Measurements from ENCODE around the gene NOP56.
"Not testable (repeated sequence)": the region's sequence is repeated elsewhere in the genome, so short reads cannot be mapped to it uniquely, and the experiment has no call there.

NOP56 gene

GRCh38 chr20:2687514-2687913 is 35.1 kb downstream of the NOP56 start:
- DNase-seq, result no peak

GRCh38 chr20:2688041-2688591 is 35.7 kb downstream of the NOP56 start:
- DNase-seq, result no peak

DNA sequence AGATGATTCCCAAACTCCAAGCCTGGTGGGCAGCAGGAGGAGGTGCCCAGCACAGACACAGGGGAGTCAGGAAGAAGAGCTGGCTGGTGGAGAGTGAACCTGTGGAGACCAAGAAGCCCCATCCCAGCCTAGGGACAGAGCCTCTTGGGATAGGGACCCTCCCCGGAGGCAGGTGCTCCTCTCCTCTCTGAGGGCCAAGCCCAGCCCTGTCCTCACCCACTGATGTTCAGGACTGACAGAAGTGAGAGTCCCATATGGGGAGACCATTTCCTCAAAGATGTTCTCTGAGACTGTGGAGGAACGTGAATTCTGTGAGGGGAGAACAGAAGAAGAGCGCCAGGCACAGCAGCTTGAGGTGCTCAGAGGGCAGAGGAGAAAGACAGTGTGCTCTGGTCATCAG is 37.8 kb downstream of the NOP56 start:
- DNase-seq, result no peak

GRCh38 chr20:2690718-2691117 is 38.3 kb downstream of the NOP56 start:
- no peak for DNase-seq

- no peak for DNase-seq
These were observed 38.7 kb downstream of the NOP56 start for GRCh38 chr20:2691127-2691526.

GRCh38 chr20:2691663-2692035 is 39.2 kb downstream of the NOP56 start:
- no peak for DNase-seq

DNA sequence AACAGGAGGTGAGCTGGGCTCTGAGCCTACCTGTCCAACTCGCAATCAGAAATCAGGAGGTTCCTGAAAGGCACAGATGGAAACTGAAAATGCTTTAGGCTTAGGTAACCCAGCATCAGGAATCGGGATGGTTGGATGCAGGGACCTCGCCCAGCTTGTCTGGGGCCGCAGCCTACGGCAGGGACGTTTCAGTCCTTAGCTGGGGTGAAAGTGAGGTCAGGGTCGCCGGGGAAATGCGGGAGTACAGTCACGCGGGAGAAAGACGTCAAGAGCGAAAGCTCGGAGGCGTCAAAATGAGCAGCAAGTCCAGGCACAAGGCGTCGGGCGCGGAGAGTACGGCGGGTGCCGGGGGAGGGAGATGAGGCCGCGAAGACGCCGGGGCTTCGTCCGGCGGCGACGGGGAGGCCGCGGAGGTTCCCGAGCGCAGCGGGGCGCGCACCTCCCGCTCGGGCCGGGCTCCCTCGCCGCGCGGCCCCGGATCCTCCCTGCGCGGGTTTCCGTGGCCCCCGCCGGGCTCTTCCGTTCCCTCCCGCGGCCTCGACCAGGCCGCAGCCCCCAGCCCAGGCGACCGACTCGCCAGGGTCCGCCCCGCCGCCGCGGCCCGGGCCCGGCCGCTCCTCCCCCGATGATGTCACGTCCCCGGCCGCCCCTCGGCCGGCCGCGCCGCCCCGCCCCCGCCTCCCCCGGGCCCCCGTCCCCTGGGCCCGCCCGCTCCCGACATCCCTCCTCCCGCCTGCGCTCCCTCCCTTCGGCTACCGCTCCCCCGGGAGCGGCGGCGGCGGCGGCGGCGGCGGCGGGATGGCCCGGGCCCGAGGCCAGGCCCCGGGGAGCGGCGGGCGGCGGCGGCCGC is 39.8 kb downstream of the NOP56 start, which contains the start of gene EBF4:
TSS of gene EBF4 (plus strand) at position 745 of the 850 bp plus-strand sequence. CDS start 866 bp downstream, outside the sequence.
- peak in 1 of 2 experiments; percentile 41 for DNase-seq

GRCh38 chr20:2692886-2693285 is 40.5 kb downstream of the NOP56 start:
- no peak for DNase-seq

DNA sequence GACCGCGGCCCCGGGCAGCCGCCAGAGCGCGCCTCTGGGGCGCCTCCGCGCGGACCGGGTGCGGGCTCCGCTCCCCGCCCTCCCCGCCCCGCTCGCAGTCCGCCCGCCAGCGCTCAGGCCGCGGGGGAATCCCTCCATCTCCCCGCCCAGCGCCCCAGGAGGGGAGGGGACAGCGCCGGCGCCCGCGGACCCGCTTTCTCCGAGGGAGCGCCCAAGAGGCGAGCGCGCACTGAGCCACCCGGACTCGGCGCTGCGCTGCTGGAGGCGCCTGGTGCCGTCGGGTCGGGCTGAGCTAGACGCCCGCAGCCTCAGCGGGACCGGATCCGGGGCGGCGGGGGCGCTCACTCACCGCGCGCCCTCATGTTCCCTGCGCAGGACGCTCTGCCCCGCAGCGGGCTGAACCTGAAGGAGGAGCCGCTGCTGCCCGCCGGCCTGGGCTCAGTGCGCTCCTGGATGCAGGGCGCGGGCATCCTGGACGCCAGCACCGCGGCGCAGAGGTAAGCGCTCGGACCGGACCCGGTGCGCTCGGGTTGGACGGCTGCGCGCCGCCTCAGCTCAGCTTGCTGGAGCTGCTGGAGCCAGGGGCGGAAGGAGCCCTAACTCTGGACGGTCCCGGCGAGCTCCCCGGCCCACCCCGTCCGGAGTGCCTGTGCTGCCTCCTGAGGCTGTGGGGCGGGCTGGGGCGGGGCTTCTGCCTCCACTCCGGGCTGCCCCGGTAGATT is 41.0 kb downstream of the NOP56 start:
- DNase-seq, result peak in 1 of 2 experiments; percentile 14

- peak in 1 of 2 experiments; percentile 12 for DNase-seq
These were observed 41.6 kb downstream of the NOP56 start for GRCh38 chr20:2694008-2694471.

DNA sequence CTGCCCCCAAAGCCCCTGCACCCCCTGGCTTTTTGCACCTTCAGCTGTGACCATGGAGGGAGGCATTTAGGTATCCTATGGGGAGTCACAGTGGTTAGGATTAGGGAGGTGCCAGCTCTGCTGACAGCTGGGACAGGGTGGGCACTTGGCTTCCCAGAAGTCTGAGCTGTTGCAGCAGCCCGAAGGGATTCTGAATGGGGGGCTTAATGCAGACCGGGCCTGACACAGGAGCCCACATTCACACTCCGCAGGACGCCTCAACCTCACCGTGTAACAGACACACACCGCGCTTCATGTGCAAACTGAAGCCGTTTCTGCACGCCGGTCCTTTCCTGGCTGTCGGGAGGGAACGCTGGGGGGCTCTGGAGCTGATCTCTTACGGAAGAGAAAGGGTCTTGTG is 42.1 kb downstream of the NOP56 start:
- DNase-seq, result no peak

- no peak for DNase-seq
These were observed 43.0 kb downstream of the NOP56 start for GRCh38 chr20:2695206-2695983.

DNA sequence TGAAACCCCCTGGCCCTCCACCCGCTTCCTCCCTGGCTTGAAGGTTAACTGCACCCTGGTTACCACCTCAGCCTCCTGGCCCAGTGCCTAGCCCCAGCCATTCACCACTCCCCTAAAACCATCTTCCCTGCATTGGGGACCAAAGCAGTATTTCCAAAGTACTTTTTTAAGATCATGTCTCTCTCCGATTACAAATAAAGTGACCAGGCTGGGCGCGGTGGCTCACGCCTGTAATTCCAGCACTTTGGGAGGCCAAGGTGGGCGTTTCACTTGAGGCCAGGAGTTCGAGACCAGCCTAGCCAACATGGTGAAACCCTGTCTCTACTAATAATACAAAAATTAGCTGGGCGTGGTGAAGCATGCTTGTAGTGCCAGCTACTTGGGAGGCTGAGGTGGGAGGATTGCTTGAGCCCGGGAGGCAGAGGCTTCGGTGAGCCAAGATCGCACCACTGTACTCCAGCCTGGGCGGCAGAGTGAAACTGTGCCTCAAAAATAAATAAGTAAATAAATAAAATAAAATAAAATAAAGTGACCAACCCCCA is 43.6 kb downstream of the NOP56 start:
- DNase-seq, result not testable (repeated sequence)

GRCh38 chr20:2696646-2697045 is 44.2 kb downstream of the NOP56 start:
- DNase-seq, result no peak

- DNase-seq, result no peak
These were observed 45.3 kb downstream of the NOP56 start for GRCh38 chr20:2697768-2698167.

- DNase-seq, result no peak
These were observed 45.9 kb downstream of the NOP56 start for GRCh38 chr20:2698186-2698817.

DNA sequence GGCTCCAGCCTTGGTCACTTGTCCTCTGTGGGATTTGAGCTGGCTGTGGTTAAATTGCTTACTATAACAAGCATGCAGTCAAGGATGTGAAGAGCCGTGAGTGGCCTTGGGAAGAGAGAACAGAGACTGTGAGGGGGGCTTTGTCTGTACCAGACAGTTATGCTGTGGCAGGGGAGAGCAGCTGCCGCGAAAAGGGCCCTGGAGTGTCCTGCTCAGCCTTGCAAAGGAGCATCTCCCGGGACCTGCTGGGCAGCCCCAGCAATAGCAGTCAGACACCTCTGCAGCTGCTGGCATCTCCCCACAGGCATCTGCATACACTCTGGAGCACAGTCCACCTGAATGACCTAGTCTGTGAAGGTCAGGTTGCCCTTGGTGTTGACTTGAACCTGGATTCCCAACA is 46.5 kb downstream of the NOP56 start:
- DNase-seq, result no peak

- DNase-seq, result no peak
These were observed 47.5 kb downstream of the NOP56 start for GRCh38 chr20:2699775-2700413.

DNA sequence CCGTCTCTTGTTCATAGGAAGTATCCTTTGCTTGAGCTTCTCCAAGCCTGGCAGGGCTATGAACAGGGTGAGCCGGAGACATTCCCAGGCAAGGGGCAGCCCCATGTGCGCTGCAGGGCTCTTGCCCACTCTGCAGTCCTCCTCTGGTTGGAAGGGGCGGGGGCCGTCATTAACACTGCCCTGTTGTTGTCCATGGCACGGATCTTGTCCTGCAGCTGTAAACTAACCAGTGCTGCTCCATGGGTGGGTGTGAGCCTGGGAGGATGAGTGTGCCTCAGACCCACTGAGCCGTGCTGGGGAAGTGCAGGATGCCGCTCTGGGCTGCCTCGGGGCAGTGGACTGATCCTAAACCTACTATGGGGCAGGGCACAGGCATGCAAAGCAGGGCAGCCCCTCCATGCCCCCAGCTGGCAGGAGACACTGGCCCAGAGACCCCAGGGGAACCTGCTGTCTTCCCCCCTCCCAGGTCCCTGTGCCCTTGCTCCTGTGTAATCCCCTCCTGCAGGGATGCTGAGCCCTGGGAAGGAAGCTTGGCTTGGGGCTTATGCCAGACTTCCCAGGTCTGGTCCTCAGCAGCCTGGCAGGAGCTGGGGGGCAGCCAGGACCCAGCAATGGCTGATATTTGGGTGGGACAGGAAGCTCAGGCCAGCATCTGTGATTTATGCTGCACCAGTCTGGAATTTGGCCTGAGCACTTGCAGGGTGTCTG is 48.6 kb downstream of the NOP56 start:
- no peak for DNase-seq

- DNase-seq, result no peak
These were observed 49.2 kb downstream of the NOP56 start for GRCh38 chr20:2701671-2702081.
